Endothelial cell of umbilical vein (primary cell): ENCODE results near the gene RIPOR3. TPM values are rescaled to one million over a fixed set of nuclear protein-coding genes. Genes with fewer than 3 reads are reported as not detected.

Experiments used
- BruUV-seq: library from RNA; stranded (reverse); fragments of 400-500 nt; replicated peaks from 2 replicates; lab custom pipeline; 2021; lab: Mats Ljungman, UMichigan
- CTCF ChIA-PET: fragments of 300-600, 350-600 bp; sonication (Branson Sonifier 250); formaldehyde crosslinking; loops from one replicate; lab custom pipeline; 2021; ENCODE audit warnings: antibody characterized with exemption, inconsistent platforms; lab: Charles Lee
- POLR2A ChIA-PET: fragments of 300-600, 350-600 bp; sonication (Branson Sonifier 250); formaldehyde crosslinking; loops from one replicate; lab custom pipeline; 2021; ENCODE audit warnings: antibody characterized with exemption, inconsistent platforms; lab: Charles Lee
- DNase-seq: peaks from one replicate; pipeline ENCODE4 v3.0.0-alpha.2; 2011; ENCODE audit warnings: low read depth, low spot score
- FAIRE-seq: peaks from 2 replicates; lab custom pipeline; 2011; peaks lifted over from hg19 to GRCh38; lab: Jason Lieb, UNC
- H2AFZ ChIP-seq: 2 replicates; pipeline ENCODE4 v1.6.0; 2012; ENCODE audit warnings: low read depth, low read length, control low read depth, inconsistent platforms
- H3K27ac ChIP-seq: 2 replicates; pipeline ENCODE4 v1.5.1; 2011; ENCODE audit warnings: low read depth, mild to moderate bottlenecking, control low read depth, low read length, moderate library complexity; ENCODE audit not compliant: insufficient read depth
- H3K27me3 ChIP-seq, 2 experiments: 2 replicates each; pipeline versions ENCODE4 v1.6.0 to v1.6.1; 2011; ENCODE audit warnings: low read length in 2 of 2, mixed read lengths in 1 of 2; ENCODE audit not compliant: control insufficient read depth in 2 of 2, insufficient read depth in 2 of 2
- H3K36me3 ChIP-seq, 2 experiments: 2 replicates in 1 of 2; 3 replicates in 1 of 2; pipeline ENCODE4 v1.5.1; 2011; ENCODE audit warnings: low read length in 2 of 2, mild to moderate bottlenecking in 1 of 2, moderate library complexity in 1 of 2; ENCODE audit not compliant: control insufficient read depth in 2 of 2, insufficient read depth in 2 of 2; ENCODE audit errors: extremely low read depth in 1 of 2
- H3K4me1 ChIP-seq: 3 replicates; pipeline ENCODE4 v1.5.1; 2011; ENCODE audit warnings: mild to moderate bottlenecking, low read length; ENCODE audit not compliant: control insufficient read depth, insufficient read depth; ENCODE audit errors: extremely low read depth
- H3K4me2 ChIP-seq: 2 replicates; pipeline ENCODE4 v1.6.1; 2011; ENCODE audit warnings: low read length, control low read depth, mixed read lengths; ENCODE audit not compliant: insufficient read depth
- H3K4me3 ChIP-seq, 3 experiments: fragments of 200-600 bp in 1 of 3; sonication (generic), shearing (Covaris generic) in 1 of 3; replicated peaks in 1 of 3; 2 replicates each; pipeline ENCODE4 v1.5.1; 2011 to 2016; ENCODE audit warnings: control low read depth in 3 of 3, low read length in 3 of 3, mild to moderate bottlenecking in 2 of 3, inconsistent platforms in 1 of 3, low read depth in 1 of 3, moderate library complexity in 1 of 3; ENCODE audit not compliant: insufficient read depth in 1 of 3
- H3K79me2 ChIP-seq: 2 replicates; pipeline ENCODE4 v1.6.0; 2012; ENCODE audit warnings: low read length, inconsistent platforms; ENCODE audit not compliant: control insufficient read depth, insufficient read depth
- H3K9ac ChIP-seq: replicated peaks from 2 replicates; pipeline ENCODE3; 2011; ENCODE audit warnings: low read length, control low read depth; ENCODE audit not compliant: insufficient read depth; ENCODE audit errors: extremely low read depth
- H3K9me1 ChIP-seq: replicated peaks from 3 replicates; pipeline ENCODE4 v1.6.0; 2011; ENCODE audit warnings: mild to moderate bottlenecking, low read length; ENCODE audit not compliant: control insufficient read depth, insufficient read depth; ENCODE audit errors: extremely low read depth
- H3K9me3 ChIP-seq: replicated peaks from 2 replicates; pipeline ENCODE4 v1.5.1; 2012; ENCODE audit warnings: low read length, inconsistent platforms; ENCODE audit not compliant: control insufficient read depth, insufficient read depth
- H4K20me1 ChIP-seq: replicated peaks from 2 replicates; pipeline ENCODE3; 2011; ENCODE audit warnings: mild to moderate bottlenecking, low read length; ENCODE audit not compliant: control insufficient read depth, insufficient read depth; ENCODE audit errors: extremely low read depth
- CTCF ChIP-seq, 2 donors: IDR thresholded peaks; 1 replicate in 1 of 2; 2 replicates in 1 of 2; pipeline ENCODE4 v1.5.1; 2011; ENCODE audit warnings: low read length in 2 of 2, mild to moderate bottlenecking in 2 of 2, moderate library complexity in 2 of 2, control low read depth in 1 of 2, inconsistent platforms in 1 of 2, low read depth in 1 of 2; ENCODE audit not compliant: insufficient read depth in 1 of 2; ENCODE audit errors: extremely low read depth in 1 of 2
- EZH2 ChIP-seq: IDR thresholded peaks from 2 replicates; pipeline ENCODE4 v1.6.1; 2012; ENCODE audit warnings: borderline replicate concordance, low read depth, mild to moderate bottlenecking, moderate library complexity, low read length, inconsistent platforms; ENCODE audit not compliant: severe bottlenecking
- FOS ChIP-seq: IDR thresholded peaks from 2 replicates; pipeline ENCODE4 v1.6.1; 2011; ENCODE audit warnings: mild to moderate bottlenecking, low read length, moderate library complexity, borderline replicate concordance; ENCODE audit not compliant: insufficient read depth
- GATA2 ChIP-seq: IDR thresholded peaks from 2 replicates; pipeline ENCODE4 v1.7.0; 2011; ENCODE audit warnings: low read depth, mild to moderate bottlenecking, moderate library complexity, mixed read lengths, low read length; ENCODE audit not compliant: insufficient read length, insufficient read depth
- JUN ChIP-seq: IDR thresholded peaks from 2 replicates; pipeline ENCODE4 v1.6.1; 2011; ENCODE audit warnings: borderline replicate concordance, low read depth; ENCODE audit not compliant: insufficient read length, insufficient read depth
- MAX ChIP-seq: IDR thresholded peaks from 2 replicates; pipeline ENCODE4 v1.6.1; 2011; ENCODE audit not compliant: insufficient read depth, insufficient read length
- MYC ChIP-seq: IDR thresholded peaks from one replicate; pipeline ENCODE4 v1.6.1; 2011; ENCODE audit warnings: mild to moderate bottlenecking, low read depth, low read length
- POLR2A ChIP-seq: IDR thresholded peaks from 2 replicates; pipeline ENCODE4 v1.6.1; 2012; ENCODE audit warnings: low read depth, mild to moderate bottlenecking, control low read depth, low read length
- POLR2AphosphoS5 ChIP-seq: IDR thresholded peaks from 2 replicates; pipeline ENCODE4 v1.6.1; 2012; ENCODE audit warnings: low read depth, mild to moderate bottlenecking, control low read depth, low read length, moderate library complexity; ENCODE audit not compliant: insufficient read depth
- dilution Hi-C: fragments of 300-500 bp; cut with MboI; formaldehyde crosslinking; loops from one replicate; pipeline ENCODE4 v1.15.0; 2019; ENCODE audit warnings: low sequenced_read_pairs; ENCODE audit not compliant: extremely low pct_ligation_motif_present
- intact Hi-C: fragments of 100-400 bp; cut with micrococcal nuclease; formaldehyde crosslinking; loops from one replicate; pipeline ENCODE4 v1.10.0; 2022
- polyA plus RNA-seq, 4 experiments: library from polyadenylated mRNA; depleted of rRNA in 3 of 4; stranded (reverse) in 3 of 4; unstranded in 1 of 4; fragments of >200 nt; gene quantifications; 2 replicates each; pipeline versions ENCODE4 v1.2.1 to v1.2.3, GENCODE V29; 2011 to 2012; ENCODE audit warnings: missing spikeins in 1 of 4
- total RNA-seq: library from RNA; stranded (reverse); gene quantifications from 2 replicates; pipeline ENCODE4 v1.2.3, GENCODE V29; 2021

Gene RIPOR3
- total and polyA plus RNA-seq, 2 donors (not counting 3 experiments of a cell fraction or from before 2014, with no cell fraction given): not detected

GRCh38 chr20:50737352-50737751 is 46.0 kb upstream of the RIPOR3 start:
- intact Hi-C loops: no loop called here
- Histone ChIP-seq H3K9me1 (no peaks in the 10 kb centered on the region), H3K4me1 (peaks cover 3% of the 10 kb centered on the region), H3K9ac (no peak overlapping the region), H2AFZ (no peak overlapping the region), H3K4me3 (no peak overlapping the region), H3K4me2 (no peak overlapping the region), H3K36me3 (no peaks in the 10 kb centered on the region), H3K27ac (no peak overlapping the region), H4K20me1 (no peaks in the 10 kb centered on the region), H3K27me3 (peaks cover 6 to 8% of the 10 kb centered on the region in 2 experiments), H3K9me3 (no peaks in the 10 kb centered on the region), H3K79me2 (no peaks in the 10 kb centered on the region)
- dilution Hi-C loops: no loop called here
- POLR2A ChIA-PET: no interaction called here
- CTCF ChIA-PET: interaction anchor here (0.8 to 1.3 kb wide), 2 partner anchors 12 to 13 kb away, joined by 3 to 5 read pairs; no protein-coding TSS in a partner anchor
- BruUV-seq: no TSS peak
- no peak for TF ChIP-seq MYC
- no peak for TF ChIP-seq POLR2AphosphoS5
- FAIRE-seq: no peak
- DNase-seq: no peak

DNA sequence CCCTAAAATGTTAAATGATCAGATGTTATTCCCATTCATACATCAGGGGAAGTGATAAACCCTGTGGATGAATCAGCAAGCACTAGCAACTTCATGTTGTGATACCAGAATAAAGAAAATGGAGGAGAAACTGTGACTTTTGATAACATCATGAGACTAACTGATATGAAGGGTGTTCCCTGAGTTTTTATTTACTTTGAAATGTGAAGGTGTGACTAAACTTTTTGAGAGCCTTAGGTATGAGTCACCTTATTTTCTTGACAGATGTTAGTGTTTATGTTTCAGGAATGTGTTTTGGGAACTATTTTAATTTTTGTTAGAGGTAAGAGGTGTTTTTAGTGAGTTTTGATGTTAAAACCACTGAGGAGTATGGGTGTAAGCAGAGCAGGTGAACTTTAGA is 44.5 kb upstream of the RIPOR3 start:
- CTCF ChIA-PET: interaction anchor here (1.0 to 4.0 kb wide), 2 partner anchors 9 to 14 kb away, joined by 3 to 34 read pairs; no protein-coding TSS in a partner anchor
- Histone ChIP-seq H2AFZ (no peak overlapping the region), H3K9me1 (no peaks in the 10 kb centered on the region), H3K79me2 (no peaks in the 10 kb centered on the region), H3K9ac (no peak overlapping the region), H3K4me3 (no peak overlapping the region), H3K27ac (no peak overlapping the region), H3K4me2 (no peak overlapping the region), H3K27me3 (peaks cover 12 to 14% of the 10 kb centered on the region in 2 experiments), H4K20me1 (no peaks in the 10 kb centered on the region), H3K9me3 (no peaks in the 10 kb centered on the region), H3K4me1 (no peaks in the 10 kb centered on the region), H3K36me3 (no peaks in the 10 kb centered on the region)
- dilution Hi-C loops (no loop called here), intact Hi-C loops (no loop called here)
- no TSS peak for BruUV-seq
- DNase-seq: no peak
- no peak for FAIRE-seq
- TF ChIP-seq FOS: peak; percentile 40
- TF ChIP-seq JUN: peak; percentile 21
- no peak for TF ChIP-seq GATA2
- TF ChIP-seq POLR2A: no peak
- TF ChIP-seq MAX: no peak
- TF ChIP-seq MYC: no peak
- TF ChIP-seq CTCF (IDR thresholded peaks at IDR 0.05; ENCODE audit: extremely low read depth in 1 of 2, insufficient read depth in 1 of 2, low read depth in 1 of 2, low read length in 2 of 2): no peak
- no peak for TF ChIP-seq EZH2
- no peak for TF ChIP-seq POLR2AphosphoS5
- POLR2A ChIA-PET: no interaction called here
